Upper lobe of left lung (tissue), 6 donors: ENCODE results near the gene ABCA12. TPM values are rescaled to one million over a fixed set of nuclear protein-coding genes. Genes with fewer than 3 reads are reported as not detected.

Experiments used
- ATAC-seq, 2 donors: fragments of 200-7000 bp; cut with Tn5 transposase; one replicate each; pipeline ENCODE4 v1.9.1; 2022; ENCODE audit warnings: mild to moderate bottlenecking in 2 of 2, moderate library complexity in 2 of 2; ENCODE audit not compliant: low FRiP score in 2 of 2
- DNase-seq, 2 donors: peaks; one replicate each; pipeline ENCODE4 v3.0.0-alpha.2; 2019 to 2020
- H3K27ac ChIP-seq, 4 donors: fragments of 200-600 bp; sonication (generic); one replicate each; pipeline ENCODE4 v1.5.1; 2016 to 2019
- H3K27me3 ChIP-seq, 4 donors: fragments of 200-600 bp; sonication (generic); one replicate each; pipeline ENCODE4 v1.5.1; 2017 to 2019
- H3K36me3 ChIP-seq, 4 donors: fragments of 200-600 bp; sonication (generic); one replicate each; pipeline ENCODE4 v1.5.1; 2016 to 2019
- H3K4me1 ChIP-seq, 4 donors: fragments of 200-600 bp; sonication (generic); one replicate each; pipeline ENCODE4 v1.5.1; 2018 to 2019
- H3K4me3 ChIP-seq, 4 donors: fragments of 200-600 bp; sonication (generic); one replicate each; pipeline ENCODE4 v1.5.1; 2017 to 2019; ENCODE audit warnings: mild to moderate bottlenecking in 2 of 4, moderate library complexity in 1 of 4
- H3K9me3 ChIP-seq, 4 donors: fragments of 200-600 bp; sonication (generic); one replicate each; pipeline ENCODE4 v1.5.1; 2018 to 2019
- CTCF ChIP-seq, 6 experiments: fragments of 450-650 bp in 4 of 6; fragments of 200-600 bp in 2 of 6; sonication (generic) in 2 of 6; IDR thresholded peaks; one replicate each; pipeline ENCODE4 v1.5.1; 2016 to 2019; ENCODE audit warnings: antibody characterized with exemption in 6 of 6
- EP300 ChIP-seq, 4 donors: sonication (generic); formaldehyde crosslinking; IDR thresholded peaks; one replicate each; pipeline ENCODE4 v1.5.1; 2017; ENCODE audit warnings: antibody characterized with exemption in 4 of 4, control low read depth in 2 of 4
- POLR2A ChIP-seq, 4 donors: fragments of 450-650 bp; IDR thresholded peaks; one replicate each; pipeline ENCODE4 v1.5.1; 2016 to 2017; ENCODE audit warnings: antibody characterized with exemption in 4 of 4, mild to moderate bottlenecking in 2 of 4
- POLR2AphosphoS5 ChIP-seq, 2 donors: sonication (generic); formaldehyde crosslinking; IDR thresholded peaks; one replicate each; pipeline ENCODE4 v1.5.1; 2017; ENCODE audit warnings: antibody characterized with exemption in 2 of 2
- WGBS, 2 donors: methylation state at CpG; one replicate each; pipeline ENCODE4 v1.1.5; 2017 to 2018; 5-methylcytosine and 5-hydroxymethylcytosine counted together
- total RNA-seq, 6 donors: library from RNA; depleted of rRNA in 4 of 6; stranded (reverse); fragments of >200 nt in 4 of 6; gene quantifications; one replicate each; pipeline versions ENCODE4 v1.1.0 to v1.2.1, GENCODE V29; 2016 to 2021
- donor health status: DM: no; HTN: no; CAD: no; lungs with moderate emphysema.
- donor health status: DM: no; HTN: yes; CAD: no; lungs with severe emphysema.

Gene ABCA12
- total RNA-seq, 6 donors from 2014 or later = 0.03 to 0.44 (median 0.10) TPM; not detected in 3

- DNase-seq (no peak), ATAC-seq (no peak)
- WGBS, 2 donors = 77 to 81% methylated on average over 2 of the region's 2 CpGs
- Histone ChIP-seq H3K9me3 (no peaks in the 10 kb centered on the region), H3K36me3 (no peaks in the 10 kb centered on the region), H3K27ac (no peak overlapping the region), H3K4me3 (no peak overlapping the region), H3K27me3 (no peaks in the 10 kb centered on the region), H3K4me1 (no peaks in the 10 kb centered on the region)
- TF ChIP-seq POLR2A (IDR thresholded peaks at IDR 0.05) (no peak), CTCF (IDR thresholded peaks at IDR 0.05) (no peak), EP300 (IDR thresholded peaks at IDR 0.05) (no peak), POLR2AphosphoS5 (IDR thresholded peaks at IDR 0.05) (no peak)
Observed at GRCh38 chr2:215066124-215066523, 72.3 kb downstream of the ABCA12 start.

GRCh38 chr2:215063526-215063925, 74.9 kb downstream of the ABCA12 start:
- ATAC-seq = no peak
- H3K27ac ChIP-seq = no peak overlapping the region
- DNase-seq = no peak
- 65 to 68% methylated on average over 2 of the region's 2 CpGs for WGBS, 2 donors
- no peaks in the 10 kb centered on the region for H3K27me3 ChIP-seq
- no peaks in the 10 kb centered on the region for H3K9me3 ChIP-seq
- no peak overlapping the region for H3K4me3 ChIP-seq
- no peak for TF ChIP-seq POLR2A (IDR thresholded peaks at IDR 0.05)
- no peak for TF ChIP-seq POLR2AphosphoS5 (IDR thresholded peaks at IDR 0.05)
- TF ChIP-seq EP300 (IDR thresholded peaks at IDR 0.05) = no peak
- no peak for TF ChIP-seq CTCF (IDR thresholded peaks at IDR 0.05)
- H3K4me1 ChIP-seq = no peaks in the 10 kb centered on the region
- no peaks in the 10 kb centered on the region for H3K36me3 ChIP-seq

- no peak for TF ChIP-seq EP300 (IDR thresholded peaks at IDR 0.05)
- TF ChIP-seq POLR2AphosphoS5 (IDR thresholded peaks at IDR 0.05) = no peak
- no peak for TF ChIP-seq POLR2A (IDR thresholded peaks at IDR 0.05)
- no peak for TF ChIP-seq CTCF (IDR thresholded peaks at IDR 0.05)
- Histone ChIP-seq H3K27ac (no peak overlapping the region), H3K4me3 (no peak overlapping the region), H3K36me3 (no peaks in the 10 kb centered on the region), H3K9me3 (no peaks in the 10 kb centered on the region), H3K27me3 (no peaks in the 10 kb centered on the region), H3K4me1 (no peaks in the 10 kb centered on the region)
- DNase-seq (no peak), ATAC-seq (no peak)
- WGBS, 2 donors = 71 to 72% methylated on average over 7 of the region's 7 CpGs
Observed at GRCh38 chr2:215060861-215061536, 77.4 kb downstream of the ABCA12 start.

- DNase-seq = no peak
- TF ChIP-seq CTCF (IDR thresholded peaks at IDR 0.05) (no peak), EP300 (IDR thresholded peaks at IDR 0.05) (no peak), POLR2AphosphoS5 (IDR thresholded peaks at IDR 0.05) (no peak), POLR2A (IDR thresholded peaks at IDR 0.05) (no peak)
- no peak for ATAC-seq
Observed at GRCh38 chr2:215059724-215060123, 78.7 kb downstream of the ABCA12 start.

GRCh38 chr2:215055891-215056290, 82.5 kb downstream of the ABCA12 start:
- no peak for DNase-seq
- no peaks in the 10 kb centered on the region for H3K4me1 ChIP-seq
- H3K27me3 ChIP-seq = no peaks in the 10 kb centered on the region
- no peaks in the 10 kb centered on the region for H3K36me3 ChIP-seq
- no peaks in the 10 kb centered on the region for H3K9me3 ChIP-seq
- no peak for ATAC-seq
- no peak overlapping the region for H3K27ac ChIP-seq
- WGBS, 2 donors = 71 to 82% methylated on average over 2 of the region's 2 CpGs
- TF ChIP-seq EP300 (IDR thresholded peaks at IDR 0.05) (no peak), CTCF (IDR thresholded peaks at IDR 0.05) (no peak), POLR2A (IDR thresholded peaks at IDR 0.05) (no peak), POLR2AphosphoS5 (IDR thresholded peaks at IDR 0.05) (no peak)
- no peak overlapping the region for H3K4me3 ChIP-seq

More at GRCh38 chr2:215059724-215060123, 78.7 kb downstream of the ABCA12 start:
- Histone ChIP-seq H3K4me1 (no peaks in the 10 kb centered on the region), H3K27me3 (no peaks in the 10 kb centered on the region), H3K9me3 (no peaks in the 10 kb centered on the region), H3K27ac (no peak overlapping the region), H3K4me3 (no peak overlapping the region), H3K36me3 (no peaks in the 10 kb centered on the region)
- 25 to 39% methylated on average over 2 of the region's 2 CpGs for WGBS, 2 donors
